ENCODE measurements around the gene ZBTB2. TPM values are rescaled to one million over a fixed set of nuclear protein-coding genes. Genes with fewer than 3 reads are reported as not detected.

ZBTB2 gene
- total and polyA plus RNA-seq, 2 of the 4 experiments (the other 2 are of a cell fraction), result 11.8 to 17.7 TPM

DNA sequence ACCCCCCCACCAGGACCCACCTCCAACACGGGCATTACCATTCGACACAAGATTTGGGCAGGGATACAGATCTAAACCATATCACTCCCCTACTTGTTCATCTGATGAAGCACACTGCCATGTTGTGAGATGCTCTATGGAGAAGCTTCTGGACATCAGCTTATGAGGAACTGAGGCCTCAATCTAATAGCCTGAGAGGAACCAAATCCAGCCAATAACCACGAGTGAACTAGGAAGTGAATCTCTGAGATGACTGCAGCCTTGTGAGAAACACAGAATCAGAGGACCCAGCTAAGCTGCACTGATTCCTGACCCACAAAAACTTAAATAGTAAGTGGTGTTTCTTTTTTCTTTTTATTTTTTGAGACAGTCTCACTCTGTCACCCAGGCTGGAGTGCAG, 21.6 kb upstream of the ZBTB2 start:
- Histone ChIP-seq H2AK5ac (ENCODE audit: low read depth, low read length) (no peak overlapping the region), H3K14ac (replicated peaks; ENCODE audit: low read depth, low read length) (no peak overlapping the region), H3K9me1 (ENCODE audit: insufficient read depth, low read length) (no peaks in the 10 kb centered on the region), H3K18ac (ENCODE audit: low read depth, low read length) (no peak overlapping the region), H4K8ac (ENCODE audit: low read depth in 2 of 2, low read length in 2 of 2) (no peak overlapping the region), H2BK15ac (ENCODE audit: low read depth, low read length) (no peak overlapping the region), H3K36me3 (ENCODE audit: control insufficient read depth, insufficient read depth, low read length) (peaks cover 41% of the 10 kb centered on the region), H3K23ac (ENCODE audit: low read depth, low read length) (no peak overlapping the region), H4K91ac (ENCODE audit: insufficient read depth, low read depth, low read length) (no peak overlapping the region), H2AFZ (replicated peaks; ENCODE audit: low read length, poor library complexity) (no peak overlapping the region), H3K27ac (ENCODE audit: insufficient read depth, low read length) (no peak overlapping the region), H3K4me2 (ENCODE audit: low read depth, low read length) (no peak overlapping the region), H4K20me1 (ENCODE audit: insufficient read depth, low read length) (peaks cover 6% of the 10 kb centered on the region), H2BK120ac (ENCODE audit: low read depth, low read length) (no peak overlapping the region), H3K4me1 (ENCODE audit: control insufficient read depth, insufficient read depth, low read length) (no peaks in the 10 kb centered on the region), H2BK5ac (ENCODE audit: low read depth, low read length, poor library complexity, severe bottlenecking) (no peak overlapping the region), H2AK9ac (replicated peaks; ENCODE audit: low read depth, low read length, poor library complexity) (no peak overlapping the region), H3K79me1 (ENCODE audit: low read depth in 1 of 2, low read length in 2 of 2) (peaks cover 26 to 28% of the 10 kb centered on the region in 2 experiments), H3K9ac (ENCODE audit: low read depth, low read length) (no peak overlapping the region), H4K5ac (ENCODE audit: low read depth, low read length) (no peak overlapping the region), H3K27me3 (ENCODE audit: control insufficient read depth, insufficient read depth, low read length) (no peaks in the 10 kb centered on the region), H3K4me3 (ENCODE audit: insufficient read depth, low read depth, low read length) (no peak overlapping the region), H3K4ac (ENCODE audit: low read depth, low read length) (no peak overlapping the region), H2BK20ac (ENCODE audit: low read depth, low read length) (no peak overlapping the region), H3K56ac (ENCODE audit: extremely low read depth, insufficient read depth, low read length) (no peak overlapping the region), H3K9me3 (ENCODE audit: control insufficient read depth, insufficient read depth, low read length) (no peaks in the 10 kb centered on the region)
- TF ChIP-seq CEBPB (IDR thresholded peaks at IDR 0.05; ENCODE audit: low read depth, low read length), result no peak
- TF ChIP-seq, protein P1, sequence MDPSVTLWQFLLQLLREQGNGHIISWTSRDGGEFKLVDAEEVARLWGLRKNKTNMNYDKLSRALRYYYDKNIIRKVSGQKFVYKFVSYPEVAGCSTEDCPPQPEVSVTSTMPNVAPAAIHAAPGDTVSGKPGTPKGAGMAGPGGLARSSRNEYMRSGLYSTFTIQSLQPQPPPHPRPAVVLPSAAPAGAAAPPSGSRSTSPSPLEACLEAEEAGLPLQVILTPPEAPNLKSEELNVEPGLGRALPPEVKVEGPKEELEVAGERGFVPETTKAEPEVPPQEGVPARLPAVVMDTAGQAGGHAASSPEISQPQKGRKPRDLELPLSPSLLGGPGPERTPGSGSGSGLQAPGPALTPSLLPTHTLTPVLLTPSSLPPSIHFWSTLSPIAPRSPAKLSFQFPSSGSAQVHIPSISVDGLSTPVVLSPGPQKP (IDR thresholded peaks at IDR 0.05; ENCODE audit: borderline replicate concordance, low read depth, low read length), result no peak
- TF ChIP-seq FOS (IDR thresholded peaks at IDR 0.05; ENCODE audit: low read depth, low read length), result no peak
- TF ChIP-seq NFE2L2 (IDR thresholded peaks at IDR 0.05; ENCODE audit: low read depth, low read length), result no peak
- TF ChIP-seq BHLHE40 (IDR thresholded peaks at IDR 0.05; ENCODE audit: low read depth, low read length), result no peak
- TF ChIP-seq, protein P2, sequence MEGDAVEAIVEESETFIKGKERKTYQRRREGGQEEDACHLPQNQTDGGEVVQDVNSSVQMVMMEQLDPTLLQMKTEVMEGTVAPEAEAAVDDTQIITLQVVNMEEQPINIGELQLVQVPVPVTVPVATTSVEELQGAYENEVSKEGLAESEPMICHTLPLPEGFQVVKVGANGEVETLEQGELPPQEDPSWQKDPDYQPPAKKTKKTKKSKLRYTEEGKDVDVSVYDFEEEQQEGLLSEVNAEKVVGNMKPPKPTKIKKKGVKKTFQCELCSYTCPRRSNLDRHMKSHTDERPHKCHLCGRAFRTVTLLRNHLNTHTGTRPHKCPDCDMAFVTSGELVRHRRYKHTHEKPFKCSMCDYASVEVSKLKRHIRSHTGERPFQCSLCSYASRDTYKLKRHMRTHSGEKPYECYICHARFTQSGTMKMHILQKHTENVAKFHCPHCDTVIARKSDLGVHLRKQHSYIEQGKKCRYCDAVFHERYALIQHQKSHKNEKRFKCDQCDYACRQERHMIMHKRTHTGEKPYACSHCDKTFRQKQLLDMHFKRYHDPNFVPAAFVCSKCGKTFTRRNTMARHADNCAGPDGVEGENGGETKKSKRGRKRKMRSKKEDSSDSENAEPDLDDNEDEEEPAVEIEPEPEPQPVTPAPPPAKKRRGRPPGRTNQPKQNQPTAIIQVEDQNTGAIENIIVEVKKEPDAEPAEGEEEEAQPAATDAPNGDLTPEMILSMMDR (conservative IDR thresholded peaks at IDR 0.05; ENCODE audit: low read depth, low read length), result no peak
- TF ChIP-seq POLR2A (IDR thresholded peaks at IDR 0.05; ENCODE audit: low read depth, low read length), result no peak
- ChIA-PET POLR2A (ENCODE audit: unreplicated experiment) (no interaction called here), CTCF (no interaction called here)
- no CpG with 5 or more reads among the region's 3 CpGs for WGBS, 2 experiments (ENCODE audit: extremely low coverage in 2 of 2, insufficient read length in 1 of 2)
- dilution Hi-C loops (cut with HindIII; ENCODE audit: low sequenced_read_pairs, unreplicated experiment), result no loop called here
- ATAC-seq (ENCODE audit: low read depth), result no peak
- no peak for DNase-seq
- no TSS peak for BruUV-seq (replicated peaks)
- in situ Hi-C loops (cut with MboI; ENCODE audit: low sequenced_read_pairs), result no loop called here
- intact Hi-C loops (cut with micrococcal nuclease), result no loop called here

Measured in IMR-90 (cell line).